Breast epithelium (tissue), 3 donors: ENCODE data around the gene RMND5B.

Experiments
- CTCF ChIP-seq, 3 donors: fragments of 450-650 bp; IDR thresholded peaks; one replicate each; pipeline ENCODE4 v1.5.1; 2016 to 2017; ENCODE audit warnings: antibody characterized with exemption in 3 of 3, mild to moderate bottlenecking in 3 of 3, moderate library complexity in 3 of 3
- POLR2A ChIP-seq: fragments of 450-650 bp; IDR thresholded peaks from one replicate; pipeline ENCODE4 v1.6.1; 2016; ENCODE audit warnings: antibody characterized with exemption, mild to moderate bottlenecking, moderate library complexity

DNA sequence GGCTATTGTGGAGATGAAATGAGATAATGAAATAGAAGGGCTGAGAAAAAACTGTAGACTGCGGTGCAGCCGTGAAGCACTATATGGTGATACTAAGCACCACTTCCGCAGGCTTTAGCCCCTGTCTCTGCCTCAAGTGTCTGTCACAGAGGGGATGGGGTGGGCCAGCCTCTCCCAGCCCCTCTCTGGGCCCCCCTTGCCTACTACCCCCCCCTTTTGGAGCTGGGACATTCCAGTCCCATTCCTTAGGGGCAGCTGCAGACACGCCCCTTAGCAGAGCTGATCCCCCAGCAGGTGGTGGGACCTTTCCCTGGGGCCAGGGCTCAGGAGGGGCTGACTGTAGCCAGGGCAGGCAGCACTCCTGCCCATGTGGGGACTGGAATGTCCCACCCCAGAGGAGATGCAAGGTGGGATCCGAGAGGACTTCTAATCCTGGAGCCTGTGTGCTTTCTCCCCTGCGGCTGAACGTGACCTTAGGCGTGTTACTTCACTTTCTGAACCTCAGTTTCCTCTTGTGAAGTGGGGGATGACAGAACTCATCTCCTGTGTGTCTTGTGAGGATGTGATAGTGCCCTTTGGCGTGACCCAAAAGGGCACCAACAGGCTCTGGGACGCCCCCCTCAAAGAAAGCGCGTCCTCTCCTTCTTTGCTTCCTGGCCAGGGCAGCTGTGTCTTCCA, 15.5 kb upstream of the RMND5B start:
- TF ChIP-seq POLR2A (no peak), CTCF (IDR thresholded peaks at IDR 0.05) (no peak)
